ENCODE measurements around the gene FAM240A. TPM values are rescaled to one million over a fixed set of nuclear protein-coding genes. Genes with fewer than 3 reads are reported as not detected.

The FAM240A gene
- total RNA-seq, 4 donors from 2014 or later: not detected

GRCh38 chr3:46646700-46647099 is 34.4 kb downstream of the FAM240A start:
- TF ChIP-seq, protein P1, sequence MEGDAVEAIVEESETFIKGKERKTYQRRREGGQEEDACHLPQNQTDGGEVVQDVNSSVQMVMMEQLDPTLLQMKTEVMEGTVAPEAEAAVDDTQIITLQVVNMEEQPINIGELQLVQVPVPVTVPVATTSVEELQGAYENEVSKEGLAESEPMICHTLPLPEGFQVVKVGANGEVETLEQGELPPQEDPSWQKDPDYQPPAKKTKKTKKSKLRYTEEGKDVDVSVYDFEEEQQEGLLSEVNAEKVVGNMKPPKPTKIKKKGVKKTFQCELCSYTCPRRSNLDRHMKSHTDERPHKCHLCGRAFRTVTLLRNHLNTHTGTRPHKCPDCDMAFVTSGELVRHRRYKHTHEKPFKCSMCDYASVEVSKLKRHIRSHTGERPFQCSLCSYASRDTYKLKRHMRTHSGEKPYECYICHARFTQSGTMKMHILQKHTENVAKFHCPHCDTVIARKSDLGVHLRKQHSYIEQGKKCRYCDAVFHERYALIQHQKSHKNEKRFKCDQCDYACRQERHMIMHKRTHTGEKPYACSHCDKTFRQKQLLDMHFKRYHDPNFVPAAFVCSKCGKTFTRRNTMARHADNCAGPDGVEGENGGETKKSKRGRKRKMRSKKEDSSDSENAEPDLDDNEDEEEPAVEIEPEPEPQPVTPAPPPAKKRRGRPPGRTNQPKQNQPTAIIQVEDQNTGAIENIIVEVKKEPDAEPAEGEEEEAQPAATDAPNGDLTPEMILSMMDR (IDR thresholded peaks at IDR 0.05; ENCODE audit: low read depth): no peak

- TF ChIP-seq, protein P1 (IDR thresholded peaks at IDR 0.05; ENCODE audit: low read depth): no peak
Measured at GRCh38 chr3:46648096-46648495, 35.8 kb downstream of the FAM240A start.

- TF ChIP-seq, protein P1 (IDR thresholded peaks at IDR 0.05; ENCODE audit: low read depth): no peak
Measured at GRCh38 chr3:46649436-46649835, 37.1 kb downstream of the FAM240A start.

DNA sequence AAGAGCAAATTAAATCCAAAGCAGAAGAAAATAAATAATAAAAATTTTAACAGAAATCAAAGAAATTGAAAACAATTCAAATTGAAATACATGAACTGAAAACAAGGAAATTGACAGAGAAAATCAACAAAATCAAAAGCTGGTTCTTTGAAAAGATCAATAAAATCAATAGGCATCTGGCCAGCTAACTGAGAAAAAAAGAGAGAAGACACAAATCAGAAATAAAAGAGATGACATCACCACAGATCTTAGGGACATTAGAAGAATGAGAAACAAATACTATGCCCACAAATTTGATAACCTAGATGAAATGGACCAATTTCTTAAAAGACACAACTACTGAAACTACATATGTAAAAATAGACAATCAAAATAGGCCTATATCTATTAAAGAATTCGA is 38.8 kb downstream of the FAM240A start:
- TF ChIP-seq, protein P1 (IDR thresholded peaks at IDR 0.05; ENCODE audit: low read depth): no peak

DNA sequence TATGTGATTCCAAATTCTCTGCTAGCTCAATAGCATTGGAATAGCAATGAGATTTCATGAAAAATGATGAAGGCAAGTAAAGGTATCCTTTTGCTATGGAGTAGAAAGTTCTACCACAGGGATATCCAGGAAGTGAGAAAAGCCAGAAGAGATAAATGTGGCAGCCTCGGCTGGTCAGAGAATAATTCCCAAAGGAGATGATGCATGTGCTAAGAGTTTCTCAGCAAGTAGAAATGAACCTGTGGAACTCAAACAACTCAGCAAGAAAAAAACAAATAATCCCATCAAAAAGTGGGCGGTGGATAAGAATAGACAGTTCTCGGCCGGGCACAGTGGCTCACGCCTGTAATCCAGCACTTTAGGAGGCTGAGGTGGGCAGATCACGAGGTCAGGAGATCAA is 42.9 kb downstream of the FAM240A start:
- TF ChIP-seq, protein P1 (IDR thresholded peaks at IDR 0.05; ENCODE audit: low read depth): no peak

DNA sequence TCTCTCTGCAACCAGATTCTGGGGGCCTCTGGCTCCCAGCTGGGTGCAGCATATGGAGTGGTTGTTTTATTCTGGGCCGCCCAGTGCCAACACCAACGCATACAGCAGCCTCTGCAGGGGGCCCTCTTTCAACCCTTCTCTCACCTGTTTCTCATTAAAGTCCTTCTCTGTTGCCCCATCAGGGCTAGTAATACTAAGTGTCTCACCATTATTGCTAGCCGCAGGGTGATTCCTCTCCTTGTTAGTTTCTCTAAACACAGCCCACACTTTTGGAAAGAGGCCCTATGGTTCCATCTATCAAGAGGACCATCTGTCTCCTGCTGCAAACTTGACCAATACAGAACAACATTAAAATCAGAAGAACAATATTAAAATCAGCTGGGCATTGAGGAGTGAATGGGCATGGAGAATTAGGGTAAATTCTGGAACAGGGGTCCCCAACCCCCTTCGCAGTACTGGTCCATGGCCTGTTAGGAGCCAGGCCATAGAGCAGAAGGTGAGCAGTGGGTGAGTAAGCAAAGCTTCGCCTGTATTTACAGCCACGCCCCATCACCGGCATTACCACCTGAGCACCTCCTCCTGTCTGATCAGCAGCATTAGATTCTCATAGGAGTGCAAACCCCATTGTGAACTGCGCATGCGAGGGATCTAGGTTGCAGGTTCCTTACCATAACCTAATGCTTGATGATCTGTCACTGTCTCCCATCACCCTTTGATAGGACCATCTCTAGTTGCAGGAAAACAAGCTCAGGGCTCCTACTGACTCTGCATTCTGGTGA is 44.6 kb downstream of the FAM240A start:
- TF ChIP-seq, protein P1 (IDR thresholded peaks at IDR 0.05; ENCODE audit: low read depth): no peak

GRCh38 chr3:46659285-46659684 is 47.0 kb downstream of the FAM240A start:
- TF ChIP-seq, protein P1 (IDR thresholded peaks at IDR 0.05; ENCODE audit: low read depth): no peak

All from subcutaneous adipose tissue (tissue), 4 donors.